SK-N-MC (cell line): Measurements from ENCODE around the gene HOXA2.

Experiments
- DNase-seq: peaks from one replicate; pipeline ENCODE4 v3.0.0-alpha.2; 2011; ENCODE audit warnings: low read depth, low spot score
- H3K27ac ChIP-seq: fragments of 200-600 bp; sonication (generic); 2 replicates; pipeline ENCODE4 v1.5.1; 2016; ENCODE audit warnings: mixed run types
- H3K36me3 ChIP-seq: fragments of 200-600 bp; sonication (generic); 2 replicates; pipeline ENCODE4 v1.6.1; 2017; ENCODE audit warnings: antibody characterized with exemption, low read length, mixed read lengths; ENCODE audit not compliant: insufficient read depth
- H3K4me3 ChIP-seq: fragments of 200-600 bp; sonication (generic); 2 replicates; pipeline ENCODE4 v1.5.1; 2016
- H3K9ac ChIP-seq: fragments of 200-600 bp; sonication (generic); 2 replicates; pipeline ENCODE4 v1.8.0; 2017; ENCODE audit warnings: mixed run types, mixed read lengths; ENCODE audit not compliant: insufficient read length
- H3K9me3 ChIP-seq: fragments of 200-600 bp; sonication (generic); 2 replicates; pipeline ENCODE4 v1.6.1; 2017; ENCODE audit warnings: low read depth, mild to moderate bottlenecking, antibody characterized with exemption, low read length, moderate library complexity, mixed read lengths
- EZH2 ChIP-seq: fragments of 200-600 bp; sonication (generic); IDR thresholded peaks from one replicate; pipeline ENCODE4 v1.6.1; 2017; ENCODE audit warnings: antibody characterized with exemption
- FOXP2 ChIP-seq: optimal IDR thresholded peaks from 2 replicates; pipeline ENCODE3; 2011; ENCODE audit warnings: mild to moderate bottlenecking, moderate library complexity; ENCODE audit not compliant: insufficient read depth; ENCODE audit errors: extremely low read length, control extremely low read depth
- POLR2AphosphoS5 ChIP-seq: IDR thresholded peaks from 2 replicates; pipeline ENCODE4 v1.6.1; 2012; ENCODE audit warnings: mild to moderate bottlenecking, low read depth, low read length, borderline replicate concordance

The HOXA2 gene

GRCh38 chr7:27123477-27124053, 21.1 kb upstream of the HOXA2 start:
- H3K27ac ChIP-seq, result no peak overlapping the region
- no peaks in the 10 kb centered on the region for H3K36me3 ChIP-seq
- no peaks in the 10 kb centered on the region for H3K9me3 ChIP-seq
- no peak overlapping the region for H3K4me3 ChIP-seq
- no peak for DNase-seq
- H3K9ac ChIP-seq, result no peak overlapping the region
- TF ChIP-seq EZH2 (peak; percentile 36), POLR2AphosphoS5 (no peak)

GRCh38 chr7:27123007-27123476, 20.6 kb upstream of the HOXA2 start:
- DNase-seq, result no peak
- TF ChIP-seq POLR2AphosphoS5 (no peak), FOXP2 (no peak), EZH2 (no peak)
- Histone ChIP-seq H3K4me3 (no peak overlapping the region), H3K36me3 (no peaks in the 10 kb centered on the region), H3K27ac (no peak overlapping the region), H3K9ac (no peak overlapping the region), H3K9me3 (no peaks in the 10 kb centered on the region)

- Histone ChIP-seq H3K9me3 (no peaks in the 10 kb centered on the region), H3K4me3 (no peak overlapping the region), H3K9ac (no peak overlapping the region), H3K27ac (no peak overlapping the region), H3K36me3 (no peaks in the 10 kb centered on the region)
- TF ChIP-seq POLR2AphosphoS5 (no peak), EZH2 (no peak), FOXP2 (no peak)
- no peak for DNase-seq
Observed at GRCh38 chr7:27122077-27122910, 19.8 kb upstream of the HOXA2 start.

- no peak overlapping the region for H3K4me3 ChIP-seq
- no peaks in the 10 kb centered on the region for H3K9me3 ChIP-seq
- no peak for DNase-seq
- no peak overlapping the region for H3K27ac ChIP-seq
- no peak overlapping the region for H3K9ac ChIP-seq
- H3K36me3 ChIP-seq, result no peaks in the 10 kb centered on the region
- no peak for TF ChIP-seq POLR2AphosphoS5
- no peak for TF ChIP-seq EZH2
- no peak for TF ChIP-seq FOXP2
Observed at GRCh38 chr7:27121684-27122076, 19.2 kb upstream of the HOXA2 start.

GRCh38 chr7:27119412-27119911, 17.0 kb upstream of the HOXA2 start:
- Histone ChIP-seq H3K4me3 (no peak overlapping the region), H3K9me3 (no peaks in the 10 kb centered on the region), H3K36me3 (no peaks in the 10 kb centered on the region), H3K9ac (no peak overlapping the region), H3K27ac (no peak overlapping the region)
- DNase-seq, result no peak
- TF ChIP-seq FOXP2 (no peak), POLR2AphosphoS5 (no peak), EZH2 (no peak)

GRCh38 chr7:27118580-27118979, 16.1 kb upstream of the HOXA2 start:
- Histone ChIP-seq H3K36me3 (no peaks in the 10 kb centered on the region), H3K27ac (no peak overlapping the region), H3K9ac (no peak overlapping the region), H3K9me3 (no peaks in the 10 kb centered on the region), H3K4me3 (no peak overlapping the region)
- DNase-seq, result no peak
- no peak for TF ChIP-seq FOXP2
- TF ChIP-seq POLR2AphosphoS5, result no peak
- TF ChIP-seq EZH2, result no peak

GRCh38 chr7:27117887-27118491, 15.5 kb upstream of the HOXA2 start:
- Histone ChIP-seq H3K9me3 (no peaks in the 10 kb centered on the region), H3K9ac (no peak overlapping the region), H3K36me3 (no peaks in the 10 kb centered on the region), H3K4me3 (no peak overlapping the region), H3K27ac (no peak overlapping the region)
- TF ChIP-seq EZH2, result no peak
- no peak for TF ChIP-seq FOXP2
- TF ChIP-seq POLR2AphosphoS5, result no peak
- no peak for DNase-seq

- Histone ChIP-seq H3K9ac (no peak overlapping the region), H3K36me3 (no peaks in the 10 kb centered on the region), H3K9me3 (no peaks in the 10 kb centered on the region), H3K4me3 (no peak overlapping the region), H3K27ac (no peak overlapping the region)
- DNase-seq, result no peak
- TF ChIP-seq EZH2 (no peak), FOXP2 (no peak), POLR2AphosphoS5 (no peak)
Observed at GRCh38 chr7:27116962-27117886, 14.7 kb upstream of the HOXA2 start.
